Hematopoietic multipotent progenitor cell (in vitro differentiated cells): Measurements from ENCODE around the gene TROAP. TPM values are rescaled to one million over a fixed set of nuclear protein-coding genes. Genes with fewer than 3 reads are reported as not detected.
A peak's percentile ranks its signal among the peaks of the same experiment; 100 is the strongest.
"Not testable (repeated sequence)": the region's sequence is repeated elsewhere in the genome, so short reads cannot be mapped to it uniquely, and the experiment has no call there.

Experiments used
- DNase-seq, 3 donors: peaks; one replicate each; pipeline ENCODE4 v3.0.0-alpha.2; 2011 to 2015; ENCODE audit warnings: low read depth in 2 of 3, low spot score in 2 of 3
- total RNA-seq: library from RNA; depleted of rRNA; stranded (reverse); fragments of >200 nt; gene quantifications from one replicate; pipeline ENCODE4 v1.2.3, GENCODE V29; 2012

The TROAP gene
- 2.2 TPM for total RNA-seq

- peak; percentile 85 to 99 (median 98) for DNase-seq
These were observed at the start of gene TROAP for GRCh38 chr12:49322708-49323523. Gene TROAP, plus strand, starts transcription at chr12:49323255. Its CDS starts 354 bp downstream, at chr12:49323609.

- no peak for DNase-seq
These were observed 49.2 kb upstream of the TROAP start for GRCh38 chr12:49273726-49274395.

- no peak for DNase-seq
These were observed 48.5 kb upstream of the TROAP start for GRCh38 chr12:49274396-49275069.

- DNase-seq, result no peak
These were observed 46.5 kb upstream of the TROAP start for GRCh38 chr12:49276304-49277290.

GRCh38 chr12:49277466-49277865 is 45.6 kb upstream of the TROAP start:
- no peak for DNase-seq

- no peak for DNase-seq
These were observed 43.3 kb upstream of the TROAP start for GRCh38 chr12:49279706-49280159.

GRCh38 chr12:49280545-49280944 is 42.5 kb upstream of the TROAP start:
- DNase-seq, result not testable (repeated sequence)

- DNase-seq, result no peak
These were observed 40.8 kb upstream of the TROAP start for GRCh38 chr12:49282302-49282701.

- DNase-seq, result not testable (repeated sequence)
These were observed 40.2 kb upstream of the TROAP start for GRCh38 chr12:49282740-49283375.

GRCh38 chr12:49283541-49284429 is 39.3 kb upstream of the TROAP start:
- DNase-seq, result no peak

GRCh38 chr12:49284672-49285071 is 38.4 kb upstream of the TROAP start:
- DNase-seq, result no peak

- no peak for DNase-seq
These were observed 35.2 kb upstream of the TROAP start for GRCh38 chr12:49287876-49288275.

GRCh38 chr12:49288412-49288853 is 34.6 kb upstream of the TROAP start:
- peak; percentile 49 to 75 (median 58) for DNase-seq

GRCh38 chr12:49288922-49289555 is 34.0 kb upstream of the TROAP start:
- no peak for DNase-seq

GRCh38 chr12:49292729-49293055 is 30.4 kb upstream of the TROAP start:
- no peak for DNase-seq

- no peak for DNase-seq
These were observed 29.7 kb upstream of the TROAP start for GRCh38 chr12:49293056-49293956.

- DNase-seq, result no peak
These were observed 28.8 kb upstream of the TROAP start for GRCh38 chr12:49294086-49294803.
